A549 (cell line): ENCODE data around the gene IGF1R. TPM values are rescaled to one million over a fixed set of nuclear protein-coding genes. Genes with fewer than 3 reads are reported as not detected.
A peak's percentile ranks its signal among the peaks of the same experiment; 100 is the strongest.

Experiments
- ATAC-seq, 2 experiments: fragments of 200-7000 bp in 1 of 2; fragments of >200 bp in 1 of 2; cut with Nextera tagmentation in 1 of 2; cut with Tn5 transposase in 1 of 2; 3 replicates each; pipeline versions ENCODE4 v1.8.0 to v1.9.1; 2018 to 2020; ENCODE audit warnings: mild to moderate bottlenecking in 1 of 2, moderate library complexity in 1 of 2
- CTCF ChIA-PET: fragments of 300-600 bp; sonication (Branson Sonifier 250); formaldehyde crosslinking; extraction: SDS; loops from one replicate; lab custom pipeline; 2021; ENCODE audit warnings: antibody characterized with exemption, inconsistent platforms; lab: Yijun Ruan, JAX
- POLR2A ChIA-PET: fragments of 350-600 bp; formaldehyde crosslinking; extraction: SDS; loops from one replicate; lab custom pipeline; 2021; ENCODE audit warnings: antibody characterized with exemption, inconsistent platforms; lab: Yijun Ruan, JAX
- DNase-seq, 2 experiments: peaks; one replicate each; pipeline versions ENCODE4 v3.0.0 to v3.0.0-alpha.2; 2011 to 2016; ENCODE audit warnings: low read depth in 1 of 2, low spot score in 1 of 2
- FAIRE-seq: peaks from 2 replicates; lab custom pipeline; 2011; peaks lifted over from hg19 to GRCh38; lab: Jason Lieb, UNC
- H3K27ac ChIP-seq, 2 experiments: fragments of >200 bp; sonication (Bioruptor Twin); formaldehyde crosslinking; 3 replicates each; pipeline ENCODE4 v1.5.1; 2016 to 2017
- H3K4me1 ChIP-seq: fragments of >200 bp; sonication (Bioruptor Twin); formaldehyde crosslinking; 3 replicates; pipeline ENCODE4 v1.6.1; 2016
- H3K4me2 ChIP-seq: fragments of >200 bp; sonication (Bioruptor Twin); formaldehyde crosslinking; 3 replicates; pipeline ENCODE4 v1.6.1; 2016
- H3K4me3 ChIP-seq: fragments of >200 bp; sonication (Bioruptor Twin); formaldehyde crosslinking; 3 replicates; pipeline ENCODE4 v1.5.1; 2016
- H3K9me3 ChIP-seq: fragments of >200 bp; sonication (Bioruptor Twin); formaldehyde crosslinking; 3 replicates; pipeline ENCODE4 v1.6.1; 2016
- ATOH8 ChIP-seq: fragments of 250-450 bp; sonication (Bioruptor Pico); IDR thresholded peaks from 2 replicates; pipeline ENCODE4 v1.5.0; 2020; ENCODE audit warnings: low read depth, mild to moderate bottlenecking, moderate library complexity
- BCL3 ChIP-seq: fragments of >200 bp; sonication (Bioruptor Twin); formaldehyde crosslinking; IDR thresholded peaks from 3 replicates; pipeline ENCODE4 v1.6.1; 2016
- BHLHE40 ChIP-seq: IDR thresholded peaks from 2 replicates; pipeline ENCODE4 v1.6.1; 2012; ENCODE audit warnings: low read depth, low read length, inconsistent platforms
- CBX8 ChIP-seq: fragments of 200-600 bp; sonication (generic); IDR thresholded peaks from 2 replicates; pipeline ENCODE4 v1.6.1; 2016
- CEBPB ChIP-seq, 2 experiments: fragments of >200 bp in 1 of 2; sonication (Bioruptor Twin) in 1 of 2; formaldehyde crosslinking in 1 of 2; IDR thresholded peaks; 2 replicates each; pipeline ENCODE4 v1.6.1; 2012 to 2016
- CHD4 ChIP-seq: fragments of 200-600 bp; sonication (generic); IDR thresholded peaks from 2 replicates; pipeline ENCODE4 v1.6.1; 2016; ENCODE audit warnings: antibody characterized with exemption, mild to moderate bottlenecking, borderline replicate concordance
- CTCF ChIP-seq: fragments of >200 bp; sonication (Bioruptor Twin); formaldehyde crosslinking; IDR thresholded peaks from 3 replicates; pipeline ENCODE4 v1.5.1; 2016
- EP300 ChIP-seq, 2 experiments: fragments of >200 bp; sonication (Bioruptor Twin); formaldehyde crosslinking; IDR thresholded peaks; 2 replicates in 1 of 2; 3 replicates in 1 of 2; pipeline ENCODE4 v1.6.1; 2016 to 2017
- ESRRA ChIP-seq: fragments of 150-350 bp; IDR thresholded peaks from 2 replicates; pipeline ENCODE4 v1.6.1; 2014; ENCODE audit warnings: mild to moderate bottlenecking, low read length, borderline replicate concordance
- FOSB ChIP-seq: fragments of 250-450 bp; sonication (Bioruptor Pico); IDR thresholded peaks from 2 replicates; pipeline ENCODE4 v1.5.0; 2020; ENCODE audit warnings: mild to moderate bottlenecking, moderate library complexity
- FOSL2 ChIP-seq, 2 experiments: fragments of 450-650 bp in 1 of 2; fragments of >200 bp in 1 of 2; sonication (Bioruptor Twin) in 1 of 2; formaldehyde crosslinking; IDR thresholded peaks; 2 replicates each; pipeline versions ENCODE4 v1.5.0 to v1.6.1; 2016 to 2020; ENCODE audit warnings: mild to moderate bottlenecking in 1 of 2, moderate library complexity in 1 of 2
- FOXS1 ChIP-seq: fragments of 250-450 bp; sonication (Bioruptor Pico); IDR thresholded peaks from 2 replicates; pipeline ENCODE4 v1.5.0; 2020; ENCODE audit warnings: mild to moderate bottlenecking, moderate library complexity
- GATA3 ChIP-seq: IDR thresholded peaks from 2 replicates; pipeline ENCODE4 v1.6.1; 2012; ENCODE audit warnings: borderline replicate concordance
- HOXB5 ChIP-seq: fragments of 250-450 bp; sonication (Bioruptor Pico); IDR thresholded peaks from 2 replicates; pipeline ENCODE4 v1.5.0; 2020; ENCODE audit warnings: mild to moderate bottlenecking, moderate library complexity
- JUNB ChIP-seq: fragments of >200 bp; sonication (Bioruptor Twin); formaldehyde crosslinking; IDR thresholded peaks from 2 replicates; pipeline ENCODE4 v1.6.1; 2016
- KDM1A ChIP-seq: fragments of 200-600 bp; sonication (generic); IDR thresholded peaks from 2 replicates; pipeline ENCODE4 v1.6.1; 2016; ENCODE audit warnings: low read depth, mild to moderate bottlenecking
- KDM5A ChIP-seq: fragments of 200-600 bp; sonication (generic); IDR thresholded peaks from 2 replicates; pipeline ENCODE4 v1.6.1; 2016; ENCODE audit warnings: antibody characterized with exemption, mild to moderate bottlenecking
- MAFK ChIP-seq: fragments of 450-650 bp; IDR thresholded peaks from 2 replicates; pipeline ENCODE4 v1.6.1; 2014; ENCODE audit not compliant: partially characterized antibody
- MAZ ChIP-seq: fragments of 150-350 bp; IDR thresholded peaks from 2 replicates; pipeline ENCODE4 v1.6.1; 2014; ENCODE audit warnings: antibody characterized with exemption, low read depth, low read length, borderline replicate concordance
- MYC ChIP-seq: IDR thresholded peaks from 2 replicates; pipeline ENCODE4 v1.6.1; 2012; ENCODE audit warnings: mild to moderate bottlenecking, inconsistent platforms, low read length, improper control_type of control experiment, borderline replicate concordance
- NPAS2 ChIP-seq: fragments of 250-450 bp; sonication (Bioruptor Pico); IDR thresholded peaks from 2 replicates; pipeline ENCODE4 v1.8.0; 2022; ENCODE audit warnings: mild to moderate bottlenecking, moderate library complexity, borderline replicate concordance
- NR3C1 ChIP-seq: fragments of >200 bp; sonication (Bioruptor Twin); formaldehyde crosslinking; IDR thresholded peaks from 3 replicates; pipeline ENCODE4 v1.6.1; 2017
- POLR2AphosphoS2 ChIP-seq: conservative IDR thresholded peaks from 2 replicates; pipeline ENCODE4 v1.6.1; 2012; ENCODE audit warnings: low read length, improper control_type of control experiment, inconsistent platforms
- RAD21 ChIP-seq, 2 experiments: fragments of >200 bp in 1 of 2; sonication (Bioruptor Twin) in 1 of 2; formaldehyde crosslinking in 1 of 2; IDR thresholded peaks in 1 of 2; conservative IDR thresholded peaks in 1 of 2; 2 replicates in 1 of 2; 3 replicates in 1 of 2; pipeline ENCODE4 v1.6.1; 2012 to 2018; ENCODE audit warnings: inconsistent platforms in 1 of 2
- RARB ChIP-seq: fragments of 250-450 bp; sonication (Bioruptor Pico); IDR thresholded peaks from 2 replicates; pipeline ENCODE4 v1.8.0; 2021; ENCODE audit warnings: mild to moderate bottlenecking, moderate library complexity
- TFCP2L1 ChIP-seq: fragments of 250-450 bp; sonication (Bioruptor Pico); IDR thresholded peaks from 2 replicates; pipeline ENCODE4 v1.5.0; 2021; ENCODE audit warnings: mild to moderate bottlenecking
- ZNF302 ChIP-seq: fragments of 250-450 bp; sonication (Bioruptor Pico); IDR thresholded peaks from 2 replicates; pipeline ENCODE4 v1.9.0; 2021; ENCODE audit warnings: inconsistent platforms, mild to moderate bottlenecking, moderate library complexity
- ZSCAN20 ChIP-seq: fragments of 250-450 bp; sonication (Bioruptor Pico); IDR thresholded peaks from 2 replicates; pipeline ENCODE4 v1.8.0; 2022; ENCODE audit warnings: mild to moderate bottlenecking, moderate library complexity
- WGBS: methylation state at CpG from one replicate; pipeline ENCODE4 v1.1.6; 2017; ENCODE audit errors: missing lambda C conversion rate; 5-methylcytosine and 5-hydroxymethylcytosine counted together
- polyA plus RNA-seq, 4 experiments: library from polyadenylated mRNA; depleted of rRNA in 3 of 4; stranded (reverse); fragments of >200 nt; fragmentation: RNase III in 1 of 4; extraction: RNeasy Plus Mini Kit Qiagen cat#74134 plus additional on column Dnase treatment in 1 of 4; gene quantifications; 2 replicates in 3 of 4; 3 replicates in 1 of 4; pipeline ENCODE4 v1.2.3, GENCODE V29; 2011 to 2017
- TF ChIP-seq, protein P1 (sequence below): fragments of >200 bp; sonication (Bioruptor Twin); formaldehyde crosslinking; IDR thresholded peaks from 2 replicates; pipeline ENCODE4 v1.6.1; 2016

Gene IGF1R
- polyA plus RNA-seq, 2 of the 4 experiments (the other 2 are of a cell fraction) = 42.6 to 69.5 TPM

DNA sequence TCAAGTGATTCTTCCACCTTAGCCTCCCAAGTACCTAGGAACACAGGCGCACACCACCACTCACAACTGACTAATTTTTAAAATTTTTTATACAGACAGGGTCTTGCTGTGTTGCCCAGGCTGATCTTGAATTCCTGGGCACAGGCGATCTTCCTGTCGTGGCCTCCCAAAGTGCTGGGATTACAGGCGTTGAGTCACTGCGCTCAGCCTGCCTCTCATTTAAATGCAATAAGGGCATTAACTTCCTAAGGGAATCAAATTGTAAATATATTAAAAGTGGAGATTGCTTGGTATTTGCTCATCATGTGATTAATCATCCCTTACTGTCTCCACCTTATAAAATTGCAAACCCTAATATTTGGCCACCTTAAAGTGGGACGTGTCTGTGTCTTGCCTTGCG is 294.1 kb downstream of the IGF1R start:
- CTCF ChIA-PET = interaction anchor here (0.5 to 2.4 kb wide), 2 partner anchors 9 to 134 kb away, joined by 4 to 12 read pairs; no protein-coding TSS in a partner anchor
- DNase-seq (no peak), FAIRE-seq (no peak), ATAC-seq (no peak)
- no peak overlapping the region for H3K4me3 ChIP-seq
- H3K4me1 ChIP-seq = peaks cover 47% of the 10 kb centered on the region
- TF ChIP-seq BCL3 (no peak), FOSB (CRISPR knock-in tag) (no peak), CEBPB (IDR thresholded peaks at IDR 0.05) (no peak), CBX8 (no peak), EP300 (IDR thresholded peaks at IDR 0.05) (no peak), FOXS1 (no peak), JUNB (no peak), GATA3 (no peak), MAFK (no peak), POLR2AphosphoS2 (no peak), MYC (no peak), KDM5A (no peak), HOXB5 (CRISPR knock-in tag) (no peak), FOSL2 (IDR thresholded peaks at IDR 0.05) (no peak), FOSL2 (CRISPR knock-in tag; IDR thresholded peaks at IDR 0.05) (no peak), CTCF (no peak), CHD4 (no peak), ATOH8 (CRISPR knock-in tag) (no peak), RAD21 (conservative IDR thresholded peaks at IDR 0.05 in 1 of 2, IDR thresholded peaks at IDR 0.05 in 1 of 2) (no peak), NPAS2 (CRISPR knock-in tag) (no peak)
- H3K27ac ChIP-seq = peak overlapping the region; percentile 55 to 69
- peak overlapping the region; percentile 67 for H3K4me2 ChIP-seq
- H3K9me3 ChIP-seq = no peaks in the 10 kb centered on the region
- 90% methylated on average over 7 of the region's 7 CpGs for WGBS
- POLR2A ChIA-PET = no interaction called here

GRCh38 chr15:98943051-98943508 is 294.7 kb downstream of the IGF1R start:
- Histone ChIP-seq H3K4me3 (no peak overlapping the region), H3K4me1 (peaks cover 47% of the 10 kb centered on the region), H3K4me2 (no peak overlapping the region; the same call in 2 of the 3 replicates), H3K9me3 (no peaks in the 10 kb centered on the region), H3K27ac (peak overlapping the region; percentile 55 to 69; a peak in 5 of 6 replicates)
- DNase-seq (no peak), ATAC-seq (no peak), FAIRE-seq (no peak)
- WGBS = 89% methylated on average over 5 of the region's 5 CpGs
- ChIA-PET CTCF (interaction anchor here (0.5 to 2.4 kb wide), 4 partner anchors 9 to 133 kb away, joined by 4 to 12 read pairs (median 4); no protein-coding TSS in a partner anchor), POLR2A (interaction anchor here (0.8 kb wide), 1 partner anchor 144 kb away, joined by 3 read pairs; no protein-coding TSS in a partner anchor)
- TF ChIP-seq EP300 (IDR thresholded peaks at IDR 0.05) (no peak), HOXB5 (CRISPR knock-in tag) (no peak), CTCF (no peak), ZSCAN20 (no peak), KDM5A (no peak), ZNF302 (CRISPR knock-in tag) (no peak), MAFK (no peak), NR3C1 (no peak), RAD21 (conservative IDR thresholded peaks at IDR 0.05 in 1 of 2, IDR thresholded peaks at IDR 0.05 in 1 of 2) (no peak), KDM1A (no peak), TFCP2L1 (CRISPR knock-in tag) (no peak), MAZ (no peak), ESRRA (no peak), RARB (CRISPR knock-in tag) (no peak), MYC (no peak), BHLHE40 (no peak)
- TF ChIP-seq, protein P1, sequence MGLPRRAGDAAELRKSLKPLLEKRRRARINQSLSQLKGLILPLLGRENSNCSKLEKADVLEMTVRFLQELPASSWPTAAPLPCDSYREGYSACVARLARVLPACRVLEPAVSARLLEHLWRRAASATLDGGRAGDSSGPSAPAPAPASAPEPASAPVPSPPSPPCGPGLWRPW = no peak
